Measurements from ENCODE around the gene COPS4.
"Not testable (repeated sequence)": the region's sequence is repeated elsewhere in the genome, so short reads cannot be mapped to it uniquely, and the experiment has no call there.

DNA sequence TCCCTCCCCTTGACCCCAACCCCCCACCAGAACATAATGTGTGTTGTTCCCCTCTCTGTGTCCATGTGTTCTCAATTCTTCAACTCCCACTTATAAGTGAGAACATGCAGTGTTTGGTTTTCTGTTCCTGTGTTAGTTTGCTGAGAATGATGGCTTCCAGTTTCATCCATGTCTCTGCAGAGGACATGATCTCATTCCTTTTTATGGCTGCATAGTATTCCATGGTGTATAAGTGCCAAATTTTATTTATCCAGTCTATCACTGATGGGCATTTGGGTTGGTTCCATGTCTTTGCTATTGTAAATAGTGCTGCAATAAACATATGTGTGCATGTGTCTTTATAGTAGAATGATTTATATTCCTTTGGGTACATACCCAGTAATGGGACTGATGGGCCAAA is 47.5 kb upstream of the COPS4 start:
- TF ChIP-seq, protein P1, sequence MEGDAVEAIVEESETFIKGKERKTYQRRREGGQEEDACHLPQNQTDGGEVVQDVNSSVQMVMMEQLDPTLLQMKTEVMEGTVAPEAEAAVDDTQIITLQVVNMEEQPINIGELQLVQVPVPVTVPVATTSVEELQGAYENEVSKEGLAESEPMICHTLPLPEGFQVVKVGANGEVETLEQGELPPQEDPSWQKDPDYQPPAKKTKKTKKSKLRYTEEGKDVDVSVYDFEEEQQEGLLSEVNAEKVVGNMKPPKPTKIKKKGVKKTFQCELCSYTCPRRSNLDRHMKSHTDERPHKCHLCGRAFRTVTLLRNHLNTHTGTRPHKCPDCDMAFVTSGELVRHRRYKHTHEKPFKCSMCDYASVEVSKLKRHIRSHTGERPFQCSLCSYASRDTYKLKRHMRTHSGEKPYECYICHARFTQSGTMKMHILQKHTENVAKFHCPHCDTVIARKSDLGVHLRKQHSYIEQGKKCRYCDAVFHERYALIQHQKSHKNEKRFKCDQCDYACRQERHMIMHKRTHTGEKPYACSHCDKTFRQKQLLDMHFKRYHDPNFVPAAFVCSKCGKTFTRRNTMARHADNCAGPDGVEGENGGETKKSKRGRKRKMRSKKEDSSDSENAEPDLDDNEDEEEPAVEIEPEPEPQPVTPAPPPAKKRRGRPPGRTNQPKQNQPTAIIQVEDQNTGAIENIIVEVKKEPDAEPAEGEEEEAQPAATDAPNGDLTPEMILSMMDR (optimal IDR thresholded peaks at IDR 0.05 in 1 of 3, IDR thresholded peaks at IDR 0.05 in 1 of 3, conservative IDR thresholded peaks at IDR 0.05 in 1 of 3; ENCODE audit: extremely low read depth in 1 of 3, insufficient read depth in 2 of 3, low read length in 3 of 3) = not testable (repeated sequence)
- TF ChIP-seq EZH2 (IDR thresholded peaks at IDR 0.05; ENCODE audit: low read length) = not testable (repeated sequence)
